ENCODE measurements around the gene IRF1.
A peak's percentile ranks its signal among the peaks of the same experiment; 100 is the strongest.
"Not testable (repeated sequence)": the region's sequence is repeated elsewhere in the genome, so short reads cannot be mapped to it uniquely, and the experiment has no call there.

Gene IRF1

GRCh38 chr5:132447196-132447595, 43.4 kb downstream of the IRF1 start:
- no peak for DNase-seq
- TF ChIP-seq GATA1 (IDR thresholded peaks at IDR 0.05; ENCODE audit: low read depth, low read length) (no peak), POLR2A (IDR thresholded peaks at IDR 0.05; ENCODE audit: low read length) (no peak)

GRCh38 chr5:132446621-132447020, 44.0 kb downstream of the IRF1 start:
- DNase-seq, result no peak
- TF ChIP-seq GATA1 (IDR thresholded peaks at IDR 0.05; ENCODE audit: low read depth, low read length) (no peak), POLR2A (IDR thresholded peaks at IDR 0.05; ENCODE audit: low read length) (no peak)

DNA sequence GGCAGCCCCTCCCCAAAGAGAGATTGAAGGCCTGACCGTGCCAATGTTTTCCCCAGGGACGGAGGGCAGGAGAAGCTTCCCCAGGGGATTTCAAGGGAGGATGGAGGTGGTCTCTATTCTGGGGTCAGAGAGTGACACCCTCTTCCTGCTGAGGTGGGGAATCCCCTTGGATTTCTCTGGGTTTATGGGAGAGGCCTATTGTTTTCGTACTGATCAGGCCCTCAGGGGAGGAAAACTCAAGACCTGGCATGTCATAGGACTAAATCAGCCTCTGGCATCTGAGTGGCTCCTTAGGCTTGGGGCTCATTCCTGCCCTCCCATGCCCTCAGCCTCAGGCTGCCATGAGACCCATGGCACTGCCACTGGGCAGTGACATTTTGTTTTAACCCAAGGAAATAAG, 44.6 kb downstream of the IRF1 start:
- DNase-seq, result no peak

DNA sequence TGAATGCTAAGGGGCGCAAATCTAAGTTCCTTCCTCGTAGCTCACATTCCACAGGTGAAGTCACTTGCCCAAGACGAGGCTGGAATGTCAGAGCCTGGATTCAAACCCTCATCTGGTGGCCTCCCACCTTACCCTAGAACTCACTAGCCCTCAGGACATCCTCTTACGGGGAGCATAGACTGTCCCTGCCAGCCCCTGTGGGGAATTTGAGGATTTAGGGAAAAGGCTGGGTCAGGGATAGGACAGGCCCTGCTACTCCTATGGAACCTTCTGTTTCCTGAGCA, 45.0 kb downstream of the IRF1 start:
- TF ChIP-seq POLR2A (IDR thresholded peaks at IDR 0.05; ENCODE audit: low read length), result no peak
- no peak for TF ChIP-seq GATA1 (IDR thresholded peaks at IDR 0.05; ENCODE audit: low read depth, low read length)

More for the DNA sequence above, 44.6 kb downstream of the IRF1 start:
- TF ChIP-seq POLR2A (IDR thresholded peaks at IDR 0.05; ENCODE audit: low read length) (no peak), GATA1 (IDR thresholded peaks at IDR 0.05; ENCODE audit: low read depth, low read length) (no peak)

GRCh38 chr5:132444841-132445639, 45.5 kb downstream of the IRF1 start:
- TF ChIP-seq GATA1 (IDR thresholded peaks at IDR 0.05; ENCODE audit: low read depth, low read length) (no peak), POLR2A (IDR thresholded peaks at IDR 0.05; ENCODE audit: low read length) (no peak)
- DNase-seq, result no peak

More for the DNA sequence above, 45.0 kb downstream of the IRF1 start:
- DNase-seq, result no peak

DNA sequence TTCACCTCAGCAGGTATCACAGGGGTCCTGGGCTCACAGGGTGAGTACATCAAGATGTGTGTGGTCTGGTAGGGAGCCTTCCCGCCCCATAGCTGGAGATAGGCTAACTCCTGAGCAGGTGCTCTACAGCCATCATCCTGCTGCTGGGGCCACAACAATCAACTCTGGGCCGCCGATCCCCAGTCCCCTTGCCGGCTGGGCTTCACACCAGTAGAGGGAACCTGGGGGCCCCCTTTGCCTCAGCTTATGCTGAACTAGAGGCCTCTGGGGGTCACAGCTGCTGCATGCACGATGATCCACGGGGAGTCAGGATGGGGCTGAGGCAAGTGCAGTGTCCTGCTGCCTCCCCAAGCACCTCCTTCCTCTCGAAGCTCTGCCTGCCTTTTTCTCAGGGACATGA, 46.5 kb downstream of the IRF1 start:
- no peak for DNase-seq
- TF ChIP-seq GATA1 (IDR thresholded peaks at IDR 0.05; ENCODE audit: low read depth, low read length) (no peak), POLR2A (IDR thresholded peaks at IDR 0.05; ENCODE audit: low read length) (no peak)

DNA sequence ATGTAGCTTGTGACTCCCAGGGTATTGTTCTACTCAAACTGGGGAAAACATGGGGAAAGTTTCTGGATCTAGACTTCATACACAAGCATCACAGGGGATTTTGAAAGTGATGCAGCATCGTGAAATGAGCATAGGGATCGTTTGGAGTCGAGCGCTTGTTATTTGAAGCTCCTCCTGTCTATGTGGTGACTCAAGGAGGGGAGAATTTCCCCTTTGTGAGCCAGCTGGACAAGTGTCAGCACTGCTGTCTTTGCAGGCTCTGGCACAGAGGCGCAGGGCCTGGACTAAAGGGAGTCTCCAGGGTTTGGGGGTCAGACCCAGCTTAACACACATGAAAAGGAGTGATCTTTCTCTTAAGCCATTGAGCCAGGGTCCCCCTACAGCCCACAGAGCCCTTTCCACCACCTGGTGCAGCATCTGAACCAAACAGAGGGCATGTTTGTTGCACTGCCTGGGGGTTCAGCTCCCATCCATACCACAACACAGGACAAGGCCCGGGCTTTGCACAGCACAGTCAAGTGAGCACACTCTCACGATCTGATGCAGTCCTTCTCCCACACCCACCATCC, 51.0 kb downstream of the IRF1 start:
- DNase-seq, result no peak
- TF ChIP-seq POLR2A (IDR thresholded peaks at IDR 0.05; ENCODE audit: low read length), result no peak
- TF ChIP-seq GATA1 (IDR thresholded peaks at IDR 0.05; ENCODE audit: low read depth, low read length), result no peak

GRCh38 chr5:132438917-132439316, 51.7 kb downstream of the IRF1 start:
- TF ChIP-seq POLR2A (IDR thresholded peaks at IDR 0.05; ENCODE audit: low read length) (no peak), GATA1 (IDR thresholded peaks at IDR 0.05; ENCODE audit: low read depth, low read length) (no peak)
- DNase-seq, result no peak

DNA sequence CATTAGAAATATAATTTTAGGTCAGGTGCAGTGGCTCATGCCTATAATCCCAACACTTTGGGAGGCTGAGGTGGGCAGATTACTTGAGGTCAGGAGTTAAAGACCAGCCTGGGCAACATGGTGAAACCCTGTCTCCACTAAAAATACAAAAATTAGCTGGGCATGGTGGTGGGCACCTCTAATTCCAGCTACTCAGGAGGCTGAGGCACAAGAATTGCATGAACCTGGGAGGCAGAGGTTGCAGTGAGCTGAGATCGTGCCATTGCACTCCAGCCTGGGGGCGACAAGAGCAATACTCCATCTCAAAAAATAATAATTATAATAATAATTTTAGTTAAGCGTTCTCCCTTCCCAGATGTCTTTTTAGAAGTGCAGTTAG, 52.3 kb downstream of the IRF1 start:
- DNase-seq, result not testable (repeated sequence)

DNA sequence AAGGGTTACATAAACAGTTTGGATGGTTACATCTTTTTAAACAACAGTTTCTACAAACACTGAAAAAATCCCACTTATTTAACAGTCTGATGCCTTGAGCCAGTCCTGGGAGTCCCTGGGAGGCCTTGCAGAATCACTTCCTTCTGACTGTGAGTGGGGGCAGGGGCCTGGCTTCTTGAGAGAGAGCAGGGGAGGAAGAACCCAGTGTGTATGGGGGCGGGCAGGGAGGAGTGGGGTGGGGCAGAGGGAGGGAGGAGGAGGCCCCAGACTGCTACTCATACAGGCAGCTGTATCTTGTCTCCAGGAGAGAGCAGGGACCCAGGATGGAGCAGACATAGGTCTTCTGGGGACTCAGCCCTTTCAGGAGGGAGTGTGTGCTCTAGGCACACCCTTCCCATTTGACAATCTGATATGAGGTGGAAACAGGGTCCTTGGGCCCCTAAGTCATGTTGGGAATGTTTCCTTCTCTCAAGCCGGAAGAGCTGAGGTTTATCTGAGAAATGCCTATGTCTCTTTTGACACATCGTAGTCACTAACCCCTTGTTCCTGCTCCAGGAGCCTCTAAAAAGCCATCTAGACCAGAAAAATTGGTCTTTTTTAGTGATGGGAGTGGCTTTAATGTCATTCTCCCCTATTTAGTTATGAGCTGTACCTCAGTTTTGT, 52.8 kb downstream of the IRF1 start:
- peak; percentile 57 to 78 for DNase-seq
- TF ChIP-seq GATA1 (IDR thresholded peaks at IDR 0.05; ENCODE audit: low read depth, low read length), result no peak
- TF ChIP-seq POLR2A (IDR thresholded peaks at IDR 0.05; ENCODE audit: low read length), result no peak

DNA sequence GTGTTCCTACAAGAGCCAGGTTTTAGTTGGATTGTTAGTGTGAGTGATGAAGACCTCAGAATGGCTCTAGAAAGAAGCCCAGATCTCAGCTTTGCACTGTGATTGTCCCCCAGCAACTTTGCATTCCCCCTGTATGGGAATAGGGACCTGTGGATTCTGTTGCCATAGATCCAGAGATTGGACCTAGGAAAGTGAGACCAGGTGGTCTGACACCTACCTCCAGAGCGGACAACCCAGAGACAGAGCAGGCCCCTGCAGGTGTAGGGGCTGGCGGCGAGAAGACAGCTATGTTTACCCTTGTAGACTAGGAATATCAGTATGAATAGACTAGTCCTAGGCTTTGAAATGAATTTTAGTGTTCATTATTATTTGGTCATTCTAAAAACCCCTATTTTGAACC, 53.6 kb downstream of the IRF1 start:
- TF ChIP-seq POLR2A (IDR thresholded peaks at IDR 0.05; ENCODE audit: low read length) (no peak), GATA1 (IDR thresholded peaks at IDR 0.05; ENCODE audit: low read depth, low read length) (no peak)
- DNase-seq, result no peak

- TF ChIP-seq GATA1 (IDR thresholded peaks at IDR 0.05; ENCODE audit: low read depth, low read length) (no peak), POLR2A (IDR thresholded peaks at IDR 0.05; ENCODE audit: low read length) (no peak)
- DNase-seq, result no peak
Measured at GRCh38 chr5:132435886-132436285, 54.7 kb downstream of the IRF1 start.

- no peak for DNase-seq
- no peak for TF ChIP-seq POLR2A (IDR thresholded peaks at IDR 0.05; ENCODE audit: low read length)
- no peak for TF ChIP-seq GATA1 (IDR thresholded peaks at IDR 0.05; ENCODE audit: low read depth, low read length)
Measured at GRCh38 chr5:132435447-132435846, 55.1 kb downstream of the IRF1 start.

- no peak for DNase-seq
- TF ChIP-seq GATA1 (IDR thresholded peaks at IDR 0.05; ENCODE audit: low read depth, low read length) (no peak), POLR2A (IDR thresholded peaks at IDR 0.05; ENCODE audit: low read length) (no peak)
Measured at GRCh38 chr5:132434416-132435286, 55.9 kb downstream of the IRF1 start.

Measured in erythroblast (primary cell).